ENCODE measurements around the gene NPHP1. TPM values are rescaled to one million over a fixed set of nuclear protein-coding genes. Genes with fewer than 3 reads are reported as not detected.
"Not testable (repeated sequence)": the region's sequence is repeated elsewhere in the genome, so short reads cannot be mapped to it uniquely, and the experiment has no call there.

The NPHP1 gene
- total RNA-seq, 1 experiment from 2014 or later, result 2.5 TPM

GRCh38 chr2:110114831-110115255 lies 90.0 kb downstream of the NPHP1 start:
- ATAC-seq, result no peak
- Mint-ChIP-seq H3K4me3 (peak overlapping the region; percentile 70), H3K9me3 (peaks cover 10% of the 10 kb centered on the region; the same call in 1 of the 2 replicates), H3K36me3 (no peaks in the 10 kb centered on the region), H3K27ac (no peak overlapping the region), H3K4me1 (peaks cover 13% of the 10 kb centered on the region), H3K27me3 (ENCODE audit: low read depth) (peaks cover 61% of the 10 kb centered on the region)
- POLR2A ChIA-PET, result no interaction called here
- CTCF ChIA-PET, result no interaction called here
- TF ChIP-seq ZNF263 (CRISPR knock-in tag; IDR thresholded peaks at IDR 0.05; ENCODE audit: low read depth) (peak; percentile 13; the same call in 1 of the 2 replicates), ELF4 (CRISPR knock-in tag; IDR thresholded peaks at IDR 0.05; ENCODE audit: low read depth) (no peak)
- DNase-seq (ENCODE audit: low spot score), result no peak

GRCh38 chr2:110113961-110114591 lies 90.7 kb downstream of the NPHP1 start:
- Mint-ChIP-seq H3K27ac (no peak overlapping the region), H3K36me3 (no peaks in the 10 kb centered on the region), H3K9me3 (peaks cover 10% of the 10 kb centered on the region; the same call in 1 of the 2 replicates), H3K27me3 (ENCODE audit: low read depth) (peaks cover 61% of the 10 kb centered on the region), H3K4me3 (no peak overlapping the region), H3K4me1 (peaks cover 13% of the 10 kb centered on the region)
- no peak for TF ChIP-seq RORB (CRISPR knock-in tag; IDR thresholded peaks at IDR 0.05)
- TF ChIP-seq ZBTB43 (CRISPR knock-in tag; IDR thresholded peaks at IDR 0.05), result no peak
- TF ChIP-seq MLX (CRISPR knock-in tag; IDR thresholded peaks at IDR 0.05), result no peak
- TF ChIP-seq ZNF416 (CRISPR knock-in tag; IDR thresholded peaks at IDR 0.05), result no peak
- TF ChIP-seq OVOL2 (CRISPR knock-in tag; IDR thresholded peaks at IDR 0.05; ENCODE audit: borderline replicate concordance), result no peak
- TF ChIP-seq E2F5 (CRISPR knock-in tag; IDR thresholded peaks at IDR 0.05), result no peak
- TF ChIP-seq ZNF232 (CRISPR knock-in tag; IDR thresholded peaks at IDR 0.05), result no peak
- TF ChIP-seq RELA (CRISPR knock-in tag; IDR thresholded peaks at IDR 0.05; ENCODE audit: borderline replicate concordance), result no peak
- no peak for TF ChIP-seq E2F1 (CRISPR knock-in tag; IDR thresholded peaks at IDR 0.05)
- no peak for TF ChIP-seq HMGA2 (CRISPR knock-in tag; IDR thresholded peaks at IDR 0.05)
- TF ChIP-seq ZNF317 (CRISPR knock-in tag; IDR thresholded peaks at IDR 0.05; ENCODE audit: borderline replicate concordance, low read depth), result no peak
- TF ChIP-seq MAX (CRISPR knock-in tag; IDR thresholded peaks at IDR 0.05), result no peak
- TF ChIP-seq PREB (CRISPR knock-in tag; IDR thresholded peaks at IDR 0.05; ENCODE audit: borderline replicate concordance), result no peak
- no peak for TF ChIP-seq JAZF1 (CRISPR knock-in tag; IDR thresholded peaks at IDR 0.05)
- DNase-seq (ENCODE audit: low spot score) (no peak), ATAC-seq (no peak)
- ChIA-PET POLR2A (no interaction called here), CTCF (no interaction called here)

- POLR2A ChIA-PET, H3K4me1 Mint-ChIP-seq: not testable (repeated sequence)
- H3K27me3 Mint-ChIP-seq (ENCODE audit: low read depth), result peaks cover 10% of the 10 kb centered on the region
Measured at GRCh38 chr2:110108291-110108690, 96.5 kb downstream of the NPHP1 start.

More at GRCh38 chr2:110108291-110108690, 96.5 kb downstream of the NPHP1 start:
- H3K36me3 Mint-ChIP-seq; H3K27ac Mint-ChIP-seq; ATAC-seq; CTCF ChIA-PET; H3K4me3 Mint-ChIP-seq; DNase-seq (ENCODE audit: low spot score): not testable (repeated sequence)
- peaks cover 14% of the 10 kb centered on the region; the same call in 1 of the 2 replicates for H3K9me3 Mint-ChIP-seq
